Epithelial cell of proximal tubule (primary cell): ENCODE results near the gene RIPK4. TPM values are rescaled to one million over a fixed set of nuclear protein-coding genes. Genes with fewer than 3 reads are reported as not detected.

ENCODE experiments used
- DNase-seq: peaks from one replicate; pipeline ENCODE4 v3.0.0-alpha.2; 2011; ENCODE audit warnings: low read depth
- H3K4me3 ChIP-seq: 2 replicates; pipeline ENCODE4 v1.5.1; 2011; ENCODE audit warnings: low read depth, mild to moderate bottlenecking, low read length
- total RNA-seq: library from RNA; depleted of rRNA; stranded (reverse); fragments of >200 nt; gene quantifications from 2 replicates; pipeline ENCODE4 v1.2.3, GENCODE V29; 2015
- TF ChIP-seq, protein P1 (sequence below): conservative IDR thresholded peaks from 2 replicates; pipeline ENCODE4 v1.5.1; 2012; ENCODE audit warnings: low read depth, mild to moderate bottlenecking, low read length

The RIPK4 gene
- total RNA-seq, 1 donor from 2014 or later, result 20.2 TPM

DNA sequence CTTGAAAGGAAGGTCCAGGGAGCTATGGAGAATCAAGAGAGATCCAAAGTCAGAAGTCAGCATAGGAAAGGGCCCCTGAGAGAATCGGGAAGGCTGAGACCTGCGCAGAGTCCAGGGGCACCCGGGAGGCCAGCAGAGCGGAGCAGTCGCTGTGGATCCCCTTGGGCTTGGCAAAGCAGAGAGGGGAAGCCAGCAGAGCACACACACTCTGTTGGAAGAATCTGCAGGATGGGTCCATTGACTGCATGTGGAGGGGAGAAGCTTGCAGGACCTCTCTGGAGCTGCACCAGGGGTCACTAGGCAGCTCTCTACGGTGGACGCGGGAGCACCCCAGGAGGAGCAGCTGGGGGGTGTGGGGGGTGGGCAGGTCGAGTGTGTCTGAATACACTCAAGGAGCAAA, 6.4 kb downstream of the RIPK4 start:
- TF ChIP-seq, protein P1, sequence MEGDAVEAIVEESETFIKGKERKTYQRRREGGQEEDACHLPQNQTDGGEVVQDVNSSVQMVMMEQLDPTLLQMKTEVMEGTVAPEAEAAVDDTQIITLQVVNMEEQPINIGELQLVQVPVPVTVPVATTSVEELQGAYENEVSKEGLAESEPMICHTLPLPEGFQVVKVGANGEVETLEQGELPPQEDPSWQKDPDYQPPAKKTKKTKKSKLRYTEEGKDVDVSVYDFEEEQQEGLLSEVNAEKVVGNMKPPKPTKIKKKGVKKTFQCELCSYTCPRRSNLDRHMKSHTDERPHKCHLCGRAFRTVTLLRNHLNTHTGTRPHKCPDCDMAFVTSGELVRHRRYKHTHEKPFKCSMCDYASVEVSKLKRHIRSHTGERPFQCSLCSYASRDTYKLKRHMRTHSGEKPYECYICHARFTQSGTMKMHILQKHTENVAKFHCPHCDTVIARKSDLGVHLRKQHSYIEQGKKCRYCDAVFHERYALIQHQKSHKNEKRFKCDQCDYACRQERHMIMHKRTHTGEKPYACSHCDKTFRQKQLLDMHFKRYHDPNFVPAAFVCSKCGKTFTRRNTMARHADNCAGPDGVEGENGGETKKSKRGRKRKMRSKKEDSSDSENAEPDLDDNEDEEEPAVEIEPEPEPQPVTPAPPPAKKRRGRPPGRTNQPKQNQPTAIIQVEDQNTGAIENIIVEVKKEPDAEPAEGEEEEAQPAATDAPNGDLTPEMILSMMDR, result no peak
- no peak for DNase-seq
- H3K4me3 ChIP-seq, result no peak overlapping the region

DNA sequence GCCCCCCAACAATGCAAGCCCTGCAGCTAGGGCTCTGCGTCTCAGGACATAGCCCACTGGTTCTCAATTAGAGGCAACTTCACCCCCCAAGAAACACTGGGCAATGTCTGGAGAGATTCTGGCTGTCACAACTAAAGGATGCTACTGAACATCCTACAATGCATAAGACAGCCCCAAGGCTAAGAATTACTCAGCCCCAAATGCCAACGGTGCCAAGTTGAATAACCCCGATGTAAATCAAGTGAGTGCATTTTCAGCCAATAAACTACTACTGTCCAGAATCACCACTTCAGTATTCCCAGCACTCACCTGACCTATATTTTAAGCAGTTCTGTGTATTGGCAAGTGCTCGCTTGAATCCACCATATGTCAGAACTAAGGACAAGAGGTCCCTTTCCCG, 6.9 kb downstream of the RIPK4 start:
- H3K4me3 ChIP-seq, result no peak overlapping the region
- TF ChIP-seq, protein P1, result no peak
- no peak for DNase-seq

DNA sequence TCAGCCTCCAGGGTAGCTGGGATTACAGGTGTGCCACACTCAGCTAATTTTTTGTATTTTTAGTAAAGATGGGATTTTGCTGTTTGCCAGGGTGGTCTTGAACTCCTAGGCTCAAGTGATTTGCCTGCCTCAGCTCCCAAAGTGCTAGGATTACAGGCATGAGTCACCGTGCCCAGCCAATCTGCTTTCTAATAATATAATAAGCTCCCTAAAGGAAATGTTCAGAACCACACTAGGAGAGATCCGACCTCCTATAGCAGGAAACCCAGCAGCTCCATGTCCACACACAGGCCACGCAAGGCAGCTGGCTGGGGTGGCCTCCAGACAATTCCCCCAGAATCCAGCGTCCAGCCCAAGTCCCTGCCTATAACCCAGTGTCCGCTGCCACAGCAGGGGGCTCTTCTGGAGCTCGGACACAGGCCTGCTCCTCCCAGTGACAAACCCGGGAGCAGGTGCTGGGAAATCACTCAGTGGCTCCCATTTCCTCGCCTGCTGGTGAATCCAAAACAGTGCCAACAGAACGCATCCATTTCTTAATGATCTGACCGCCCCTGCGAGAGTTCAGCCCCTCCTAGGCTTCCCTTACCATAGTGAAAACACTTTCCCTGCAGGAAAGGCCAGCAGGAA, 7.5 kb downstream of the RIPK4 start:
- H3K4me3 ChIP-seq, result no peak overlapping the region
- DNase-seq, result no peak
- TF ChIP-seq, protein P1, result no peak

DNA sequence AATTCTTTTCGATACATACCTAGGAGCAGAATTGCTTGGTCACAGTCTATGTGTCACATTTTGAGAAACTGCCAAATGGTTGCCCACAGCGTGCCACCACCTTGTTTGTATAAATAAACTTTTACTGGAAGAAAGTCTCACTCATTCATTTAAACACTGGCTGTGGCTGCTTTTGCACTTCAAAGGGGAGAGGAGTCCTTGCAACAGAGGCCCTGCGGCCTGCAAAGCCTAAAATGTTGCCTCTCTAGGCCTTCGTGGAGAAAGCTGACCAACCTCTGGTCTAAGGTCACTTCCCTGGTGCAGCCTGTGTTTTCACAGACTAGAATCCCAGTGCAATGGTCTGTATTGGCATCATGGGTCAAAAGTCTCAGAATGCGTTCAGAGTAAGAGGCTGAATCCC, 8.3 kb downstream of the RIPK4 start:
- no peak overlapping the region for H3K4me3 ChIP-seq
- DNase-seq, result no peak
- TF ChIP-seq, protein P1, result no peak

DNA sequence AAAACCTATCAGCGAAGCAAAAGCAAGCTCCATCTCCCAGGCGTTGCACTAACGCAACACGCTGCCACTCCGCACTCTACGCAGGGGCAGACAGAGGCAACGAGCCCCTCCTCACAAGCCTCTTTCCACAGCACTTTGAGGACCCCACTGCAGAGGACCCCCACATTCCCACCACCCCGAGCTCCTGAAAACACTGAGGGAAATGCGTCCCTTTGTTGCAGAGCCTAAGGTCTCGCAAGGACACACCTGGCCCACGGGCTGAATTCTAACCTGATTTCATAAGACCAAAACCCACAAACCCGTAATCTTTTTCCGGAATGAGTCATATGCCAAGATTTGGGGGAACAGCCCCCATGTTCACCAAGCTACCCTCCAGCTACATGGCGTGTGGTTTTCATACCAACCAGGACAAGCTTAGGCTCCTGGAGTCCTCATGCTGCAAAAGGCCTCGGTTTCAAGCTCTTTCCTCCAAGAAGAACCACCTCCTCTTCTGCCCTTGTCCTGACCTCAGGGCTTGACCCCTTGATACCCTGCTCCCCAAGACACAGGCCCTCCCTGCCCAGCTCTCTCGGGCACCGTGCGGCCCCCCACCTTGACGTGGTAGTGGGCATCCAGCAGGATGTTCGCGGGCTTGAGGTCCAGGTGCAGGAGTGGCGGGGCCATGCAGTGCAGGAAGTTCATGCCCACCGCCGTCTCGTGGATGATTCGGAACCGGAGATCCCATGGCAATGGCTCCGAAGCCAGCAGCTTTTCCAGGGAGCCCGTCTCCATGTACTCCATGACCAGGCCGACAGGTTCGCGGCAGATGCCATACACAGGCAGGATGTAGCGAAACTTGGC, 10.7 kb downstream of the RIPK4 start:
- DNase-seq, result no peak
- TF ChIP-seq, protein P1, result no peak
- no peak overlapping the region for H3K4me3 ChIP-seq

DNA sequence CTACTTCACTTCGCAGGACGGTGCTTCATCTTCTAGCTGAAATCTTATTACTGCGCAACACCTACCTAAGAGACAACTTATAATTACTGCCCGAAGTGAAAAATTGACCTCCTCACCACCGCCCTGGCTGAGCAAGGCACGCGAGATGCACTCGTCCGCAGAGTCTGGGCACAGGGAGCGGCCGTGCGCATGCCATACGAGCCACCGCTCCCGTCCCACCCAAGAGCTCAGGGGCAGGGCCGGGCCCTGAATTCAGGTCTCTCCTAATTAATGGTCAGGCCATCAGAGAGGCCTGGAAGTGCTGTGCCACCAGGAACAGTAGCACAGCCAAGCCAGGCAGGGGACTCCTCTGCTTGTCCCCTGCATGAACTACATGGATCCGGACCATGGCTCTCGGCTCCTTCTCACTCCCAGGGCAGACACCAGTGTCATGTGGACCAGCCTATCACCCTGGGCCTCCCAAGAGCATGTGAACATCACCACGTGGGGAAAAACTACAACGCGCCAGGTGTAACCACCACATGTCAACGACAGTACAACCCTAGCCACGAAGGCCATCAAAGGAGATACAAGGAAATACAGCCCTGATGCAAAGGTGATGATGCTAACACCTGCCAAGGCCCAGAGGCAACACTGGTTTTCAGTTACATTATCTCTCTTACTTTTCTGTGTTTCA, 11.5 kb downstream of the RIPK4 start:
- no peak overlapping the region for H3K4me3 ChIP-seq
- TF ChIP-seq, protein P1, result no peak
- DNase-seq, result no peak
